Measurements from ENCODE around the gene RUSC1.

RUSC1 gene

DNA sequence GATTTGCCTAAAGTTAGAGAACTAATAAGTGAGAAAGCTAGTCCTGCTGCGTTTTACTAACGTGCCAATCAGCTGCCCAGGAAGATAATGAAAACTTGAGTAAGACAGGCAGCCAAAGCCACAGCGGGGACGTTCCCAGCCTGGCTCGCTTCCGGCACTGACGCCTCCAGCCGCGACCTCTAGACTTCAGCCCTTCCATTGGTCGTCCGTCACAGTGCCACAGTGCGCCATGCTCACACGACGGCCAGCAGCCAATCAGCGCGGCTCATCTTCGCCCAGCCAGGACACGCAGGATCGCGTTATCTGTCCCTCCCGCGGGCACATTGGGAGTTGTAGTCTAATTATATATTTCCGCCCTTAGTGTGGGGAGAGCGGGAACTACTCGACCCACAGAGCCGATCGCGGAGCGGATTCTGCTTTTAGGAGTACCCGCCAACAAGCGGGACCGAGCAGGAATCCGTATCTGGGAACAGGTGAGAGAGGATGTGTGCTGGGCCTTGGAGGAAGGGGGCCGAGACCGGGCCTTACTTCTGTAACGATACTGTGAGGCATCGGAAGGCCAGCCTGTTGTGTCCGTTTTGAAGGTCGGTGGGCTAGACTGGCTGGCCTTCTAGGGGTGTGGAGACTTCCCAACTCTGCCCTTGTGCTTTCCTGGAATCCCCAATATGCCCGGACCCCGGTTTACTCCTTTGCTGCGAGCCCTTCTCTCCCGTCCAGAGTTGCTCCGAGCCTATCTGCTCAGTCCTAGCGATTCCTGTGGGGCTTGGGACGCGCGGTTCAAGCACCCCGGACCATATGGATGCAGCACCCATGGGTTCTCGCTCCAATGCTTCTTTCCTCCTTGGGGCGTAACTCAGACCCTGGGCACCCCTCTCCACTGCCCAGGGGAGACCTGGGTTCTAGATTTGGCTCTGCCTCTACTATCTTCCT, 11.9 kb upstream of the RUSC1 start, which contains the start of gene FDPS:
Gene FDPS (plus strand): TSS at position 374 of the 930 bp plus-strand sequence. CDS start 924 bp downstream, outside the sequence.
- peaks cover 28% of the 10 kb centered on the region for H3K4me1 Mint-ChIP-seq
- peaks cover 24% of the 10 kb centered on the region for H3K36me3 Mint-ChIP-seq (ENCODE audit: low read depth)
- H3K27ac Mint-ChIP-seq: peak within 1 kb of the TSS; percentile 87 to 97 (median 96)
- no peaks in the 10 kb centered on the region for H3K9me3 Mint-ChIP-seq
- H3K27me3 Mint-ChIP-seq (ENCODE audit: low read depth): no peaks in the 10 kb centered on the region
- TF ChIP-seq, protein P1, sequence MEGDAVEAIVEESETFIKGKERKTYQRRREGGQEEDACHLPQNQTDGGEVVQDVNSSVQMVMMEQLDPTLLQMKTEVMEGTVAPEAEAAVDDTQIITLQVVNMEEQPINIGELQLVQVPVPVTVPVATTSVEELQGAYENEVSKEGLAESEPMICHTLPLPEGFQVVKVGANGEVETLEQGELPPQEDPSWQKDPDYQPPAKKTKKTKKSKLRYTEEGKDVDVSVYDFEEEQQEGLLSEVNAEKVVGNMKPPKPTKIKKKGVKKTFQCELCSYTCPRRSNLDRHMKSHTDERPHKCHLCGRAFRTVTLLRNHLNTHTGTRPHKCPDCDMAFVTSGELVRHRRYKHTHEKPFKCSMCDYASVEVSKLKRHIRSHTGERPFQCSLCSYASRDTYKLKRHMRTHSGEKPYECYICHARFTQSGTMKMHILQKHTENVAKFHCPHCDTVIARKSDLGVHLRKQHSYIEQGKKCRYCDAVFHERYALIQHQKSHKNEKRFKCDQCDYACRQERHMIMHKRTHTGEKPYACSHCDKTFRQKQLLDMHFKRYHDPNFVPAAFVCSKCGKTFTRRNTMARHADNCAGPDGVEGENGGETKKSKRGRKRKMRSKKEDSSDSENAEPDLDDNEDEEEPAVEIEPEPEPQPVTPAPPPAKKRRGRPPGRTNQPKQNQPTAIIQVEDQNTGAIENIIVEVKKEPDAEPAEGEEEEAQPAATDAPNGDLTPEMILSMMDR (IDR thresholded peaks at IDR 0.05; ENCODE audit: unreplicated experiment in 3 of 3): peak in 1 of 3 experiments; percentile 8
- peak within 1 kb of the TSS; percentile 97 to 99 (median 97) for H3K4me3 Mint-ChIP-seq

GRCh38 chr1:155309423-155310021, 11.2 kb upstream of the RUSC1 start:
- TF ChIP-seq, protein P1 (IDR thresholded peaks at IDR 0.05; ENCODE audit: unreplicated experiment in 3 of 3): no peak

DNA sequence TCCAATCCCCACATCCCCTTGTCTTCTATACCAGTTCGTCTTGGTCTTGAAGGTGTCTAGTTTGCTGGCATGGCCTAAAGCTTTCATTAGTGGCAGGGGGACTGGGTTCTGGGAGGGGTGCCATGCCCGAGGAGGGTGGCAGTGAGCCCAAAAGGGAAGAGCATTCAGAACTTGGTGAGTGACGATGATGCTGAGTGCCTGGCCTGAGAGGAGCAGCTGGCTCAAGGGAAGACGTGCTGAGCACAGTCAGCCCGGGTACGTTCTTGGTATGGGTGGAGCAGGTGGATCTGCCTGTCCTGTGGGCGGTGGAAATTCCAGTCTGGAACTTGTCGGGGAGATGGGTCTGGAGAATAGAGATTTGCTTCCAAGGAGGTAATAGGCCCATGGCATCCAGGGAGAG, 7.4 kb upstream of the RUSC1 start:
- Mint-ChIP-seq H3K36me3 (ENCODE audit: low read depth) (peaks cover 29% of the 10 kb centered on the region), H3K4me3 (peak overlapping the region in 1 of 3 experiments; percentile 16), H3K4me1 (peaks cover 22% of the 10 kb centered on the region), H3K27ac (peak overlapping the region in 2 of 3 experiments; percentile 25 to 44), H3K9me3 (no peaks in the 10 kb centered on the region), H3K27me3 (ENCODE audit: low read depth) (no peaks in the 10 kb centered on the region)
- TF ChIP-seq, protein P1 (IDR thresholded peaks at IDR 0.05; ENCODE audit: unreplicated experiment in 3 of 3): no peak

More at GRCh38 chr1:155309423-155310021, 11.2 kb upstream of the RUSC1 start:
- Mint-ChIP-seq H3K9me3 (no peaks in the 10 kb centered on the region), H3K27me3 (ENCODE audit: low read depth) (no peaks in the 10 kb centered on the region), H3K4me3 (peak overlapping the region; percentile 97 to 99 (median 97)), H3K36me3 (ENCODE audit: low read depth) (peaks cover 24% of the 10 kb centered on the region), H3K4me1 (peaks cover 28% of the 10 kb centered on the region), H3K27ac (peak overlapping the region; percentile 87 to 97 (median 96))

DNA sequence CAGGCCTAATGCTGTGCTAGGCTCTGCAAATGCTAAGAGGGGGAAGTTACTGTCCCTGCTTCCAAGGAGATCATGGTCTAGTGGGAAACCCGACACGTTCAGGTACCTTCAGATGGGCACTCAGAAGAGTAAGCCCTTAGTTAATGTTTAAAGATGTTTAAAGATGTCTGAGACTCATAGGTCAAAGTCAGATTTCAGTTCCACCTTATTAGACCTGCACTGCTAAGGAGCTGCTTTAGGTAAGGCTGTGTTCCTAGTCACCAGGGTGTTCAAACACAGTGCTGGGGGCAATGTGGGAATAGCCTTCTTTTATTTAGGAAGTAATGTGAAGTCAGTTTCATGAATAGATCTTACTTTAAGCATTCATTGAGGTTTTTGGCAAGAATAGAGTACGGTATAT, 3.8 kb upstream of the RUSC1 start:
- Mint-ChIP-seq H3K4me3 (peak overlapping the region in 1 of 3 experiments; percentile 7), H3K9me3 (no peaks in the 10 kb centered on the region), H3K36me3 (ENCODE audit: low read depth) (peaks cover 27% of the 10 kb centered on the region), H3K4me1 (peaks cover 25% of the 10 kb centered on the region), H3K27ac (peak overlapping the region; percentile 63 to 89 (median 76)), H3K27me3 (ENCODE audit: low read depth) (no peaks in the 10 kb centered on the region)
- TF ChIP-seq, protein P1 (IDR thresholded peaks at IDR 0.05; ENCODE audit: unreplicated experiment in 3 of 3): no peak

DNA sequence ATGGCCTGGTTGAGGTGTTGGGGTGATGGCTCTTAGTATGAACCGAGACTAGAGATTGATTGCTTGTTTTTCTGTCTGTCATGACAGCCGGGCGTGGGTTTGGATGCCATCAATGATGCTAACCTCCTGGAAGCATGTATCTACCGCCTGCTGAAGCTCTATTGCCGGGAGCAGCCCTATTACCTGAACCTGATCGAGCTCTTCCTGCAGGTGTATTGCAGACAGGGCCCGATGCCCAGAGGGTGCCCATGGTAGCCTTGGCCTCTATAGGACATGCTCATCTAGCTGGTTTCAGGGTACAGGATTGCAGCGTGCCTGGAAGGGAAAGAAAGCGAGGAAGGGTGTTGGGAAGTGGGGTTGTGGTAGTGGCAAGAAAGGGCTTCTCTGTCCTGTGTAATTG, 2.6 kb upstream of the RUSC1 start:
- peak overlapping the region in 1 of 3 experiments; percentile 79 for H3K27ac Mint-ChIP-seq
- H3K4me1 Mint-ChIP-seq: peaks cover 31% of the 10 kb centered on the region
- no peaks in the 10 kb centered on the region for H3K9me3 Mint-ChIP-seq
- H3K4me3 Mint-ChIP-seq: peak overlapping the region in 1 of 3 experiments; percentile 68
- H3K27me3 Mint-ChIP-seq (ENCODE audit: low read depth): no peaks in the 10 kb centered on the region
- peaks cover 18% of the 10 kb centered on the region for H3K36me3 Mint-ChIP-seq (ENCODE audit: low read depth)
- TF ChIP-seq, protein P1 (IDR thresholded peaks at IDR 0.05; ENCODE audit: unreplicated experiment in 3 of 3): no peak
